ENCODE measurements around the gene AKAP3.

Gene AKAP3

DNA sequence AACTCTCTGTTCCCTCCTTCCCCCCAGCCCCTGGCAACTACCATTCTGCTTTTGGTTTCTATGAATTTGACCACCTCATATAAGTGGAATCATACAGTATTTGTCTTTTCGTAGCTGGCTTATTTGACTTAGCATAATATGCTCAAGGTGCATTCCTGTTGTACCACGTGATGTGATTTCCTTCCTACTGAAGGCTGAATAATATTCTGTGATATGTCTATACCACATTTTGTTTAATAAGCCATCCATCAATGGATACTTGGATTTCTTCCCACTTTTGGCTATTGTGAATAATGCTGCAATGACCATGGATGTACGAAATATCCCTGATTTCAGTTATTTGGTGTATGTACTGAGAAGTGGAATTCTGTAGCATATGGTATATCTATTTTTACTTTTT is 16.4 kb upstream of the AKAP3 start:
- Histone ChIP-seq H3K27me3 (replicated peaks; ENCODE audit: control insufficient read depth, insufficient read depth, low read length) (no peaks in the 10 kb centered on the region), H3K36me3 (ENCODE audit: control insufficient read depth, insufficient read depth, low read length) (peaks cover 26% of the 10 kb centered on the region), H3K4me3 (replicated peaks; ENCODE audit: low read depth, low read length) (no peak overlapping the region)
- DNase-seq (ENCODE audit: extremely low read depth, insufficient read length) = no peak
- TF ChIP-seq, protein P1, sequence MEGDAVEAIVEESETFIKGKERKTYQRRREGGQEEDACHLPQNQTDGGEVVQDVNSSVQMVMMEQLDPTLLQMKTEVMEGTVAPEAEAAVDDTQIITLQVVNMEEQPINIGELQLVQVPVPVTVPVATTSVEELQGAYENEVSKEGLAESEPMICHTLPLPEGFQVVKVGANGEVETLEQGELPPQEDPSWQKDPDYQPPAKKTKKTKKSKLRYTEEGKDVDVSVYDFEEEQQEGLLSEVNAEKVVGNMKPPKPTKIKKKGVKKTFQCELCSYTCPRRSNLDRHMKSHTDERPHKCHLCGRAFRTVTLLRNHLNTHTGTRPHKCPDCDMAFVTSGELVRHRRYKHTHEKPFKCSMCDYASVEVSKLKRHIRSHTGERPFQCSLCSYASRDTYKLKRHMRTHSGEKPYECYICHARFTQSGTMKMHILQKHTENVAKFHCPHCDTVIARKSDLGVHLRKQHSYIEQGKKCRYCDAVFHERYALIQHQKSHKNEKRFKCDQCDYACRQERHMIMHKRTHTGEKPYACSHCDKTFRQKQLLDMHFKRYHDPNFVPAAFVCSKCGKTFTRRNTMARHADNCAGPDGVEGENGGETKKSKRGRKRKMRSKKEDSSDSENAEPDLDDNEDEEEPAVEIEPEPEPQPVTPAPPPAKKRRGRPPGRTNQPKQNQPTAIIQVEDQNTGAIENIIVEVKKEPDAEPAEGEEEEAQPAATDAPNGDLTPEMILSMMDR (IDR thresholded peaks at IDR 0.05; ENCODE audit: insufficient read depth, low read length, poor library complexity, severe bottlenecking) = no peak

DNA sequence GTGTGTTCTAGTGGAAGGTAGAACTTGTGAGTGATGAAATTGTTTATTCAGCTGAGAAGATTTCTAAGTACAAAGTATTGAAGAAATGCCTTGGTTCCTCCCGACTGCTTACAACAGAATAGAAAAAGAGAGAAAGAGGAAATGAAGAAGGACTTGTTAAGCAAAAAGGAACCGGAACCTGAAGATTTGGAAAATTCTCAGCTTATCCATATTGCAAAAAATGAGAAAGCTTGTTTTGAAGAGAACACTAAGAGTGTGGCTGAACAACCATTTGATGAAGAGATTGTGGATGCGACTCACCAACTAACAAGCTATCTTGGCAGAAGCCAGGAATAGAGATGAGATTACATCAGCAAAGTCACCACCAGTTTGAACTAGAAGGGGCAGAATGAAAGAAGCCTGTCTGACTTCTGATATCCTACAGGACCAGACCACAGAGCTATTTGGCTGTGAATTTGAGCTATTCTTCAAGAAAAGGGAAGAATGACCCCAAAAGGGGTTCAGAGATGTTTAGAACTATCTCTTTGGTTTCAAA is 15.2 kb upstream of the AKAP3 start:
- no peak for DNase-seq (ENCODE audit: extremely low read depth, insufficient read length)
- TF ChIP-seq, protein P1 (IDR thresholded peaks at IDR 0.05; ENCODE audit: insufficient read depth, low read length, poor library complexity, severe bottlenecking) = no peak
- H3K4me3 ChIP-seq (replicated peaks; ENCODE audit: low read depth, low read length) = no peak overlapping the region
- no peaks in the 10 kb centered on the region for H3K27me3 ChIP-seq (replicated peaks; ENCODE audit: control insufficient read depth, insufficient read depth, low read length)
- peaks cover 28% of the 10 kb centered on the region for H3K36me3 ChIP-seq (ENCODE audit: control insufficient read depth, insufficient read depth, low read length)

DNA sequence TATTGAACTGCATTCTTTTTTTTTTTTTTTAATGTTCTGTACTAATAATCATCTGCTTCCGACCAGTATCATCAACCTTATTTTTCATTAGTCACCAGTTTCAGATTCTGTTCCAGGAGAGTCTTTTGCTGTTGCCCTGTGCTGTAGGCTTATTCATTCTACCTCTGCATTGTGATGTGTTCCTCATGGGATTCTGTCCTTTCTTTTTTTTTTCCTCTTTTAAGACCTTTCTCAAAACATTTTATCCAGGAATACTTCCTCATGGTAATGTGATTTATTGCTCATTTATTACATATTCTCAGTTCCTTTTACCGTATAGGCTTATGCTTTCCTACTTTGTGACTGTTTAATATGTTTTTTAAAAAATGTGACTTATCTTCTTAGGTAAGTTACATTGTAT is 4.8 kb upstream of the AKAP3 start:
- DNase-seq (ENCODE audit: extremely low read depth, insufficient read length) = no peak
- H3K4me3 ChIP-seq (replicated peaks; ENCODE audit: low read depth, low read length) = no peak overlapping the region
- H3K36me3 ChIP-seq (ENCODE audit: control insufficient read depth, insufficient read depth, low read length) = peaks cover 10% of the 10 kb centered on the region
- no peaks in the 10 kb centered on the region for H3K27me3 ChIP-seq (replicated peaks; ENCODE audit: control insufficient read depth, insufficient read depth, low read length)
- TF ChIP-seq, protein P1 (IDR thresholded peaks at IDR 0.05; ENCODE audit: insufficient read depth, low read length, poor library complexity, severe bottlenecking) = no peak

DNA sequence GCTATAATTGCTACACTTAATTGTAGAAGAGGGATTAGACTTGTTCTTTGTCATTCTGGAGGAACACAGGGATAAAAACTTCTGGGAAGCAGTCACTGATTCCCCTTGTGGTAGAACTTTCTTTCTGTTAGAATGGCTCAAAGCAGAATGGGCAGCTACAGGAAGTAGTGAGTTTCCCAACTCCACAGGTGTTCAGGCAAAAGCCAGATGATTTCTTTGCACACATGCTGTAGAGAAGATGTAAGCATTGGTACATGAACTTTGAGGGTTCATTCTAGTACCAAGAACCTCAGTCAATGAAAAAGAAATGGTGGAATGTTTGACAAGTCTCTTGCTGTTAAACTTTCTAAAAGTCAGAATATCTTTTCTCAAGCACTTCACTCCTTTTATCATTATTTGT is 4.4 kb upstream of the AKAP3 start:
- Histone ChIP-seq H3K4me3 (replicated peaks; ENCODE audit: low read depth, low read length) (no peak overlapping the region), H3K27me3 (replicated peaks; ENCODE audit: control insufficient read depth, insufficient read depth, low read length) (no peaks in the 10 kb centered on the region), H3K36me3 (ENCODE audit: control insufficient read depth, insufficient read depth, low read length) (peaks cover 10% of the 10 kb centered on the region)
- TF ChIP-seq, protein P1 (IDR thresholded peaks at IDR 0.05; ENCODE audit: insufficient read depth, low read length, poor library complexity, severe bottlenecking) = no peak
- no peak for DNase-seq (ENCODE audit: extremely low read depth, insufficient read length)

DNA sequence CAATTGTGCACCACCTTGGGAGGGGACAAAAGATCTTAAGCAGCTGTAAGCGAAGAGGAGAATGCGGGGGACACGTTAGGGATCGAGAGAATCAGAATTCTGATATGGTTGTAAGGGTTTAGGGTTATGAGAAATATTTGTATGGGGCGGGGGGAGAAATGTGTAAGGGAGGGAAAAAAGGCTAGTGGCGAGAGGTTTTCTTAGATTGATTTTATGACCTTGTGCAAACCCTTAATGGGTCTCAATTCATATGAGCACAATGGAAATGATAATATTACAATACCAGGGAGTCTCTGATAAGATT is 459 bp upstream of the AKAP3 start:
- no peak for DNase-seq (ENCODE audit: extremely low read depth, insufficient read length)
- Histone ChIP-seq H3K36me3 (ENCODE audit: control insufficient read depth, insufficient read depth, low read length) (peaks cover 2% of the 10 kb centered on the region), H3K27me3 (replicated peaks; ENCODE audit: control insufficient read depth, insufficient read depth, low read length) (no peaks in the 10 kb centered on the region), H3K4me3 (replicated peaks; ENCODE audit: low read depth, low read length) (peak overlapping the region; percentile 85)
- TF ChIP-seq, protein P1 (IDR thresholded peaks at IDR 0.05; ENCODE audit: insufficient read depth, low read length, poor library complexity, severe bottlenecking) = no peak

DNA sequence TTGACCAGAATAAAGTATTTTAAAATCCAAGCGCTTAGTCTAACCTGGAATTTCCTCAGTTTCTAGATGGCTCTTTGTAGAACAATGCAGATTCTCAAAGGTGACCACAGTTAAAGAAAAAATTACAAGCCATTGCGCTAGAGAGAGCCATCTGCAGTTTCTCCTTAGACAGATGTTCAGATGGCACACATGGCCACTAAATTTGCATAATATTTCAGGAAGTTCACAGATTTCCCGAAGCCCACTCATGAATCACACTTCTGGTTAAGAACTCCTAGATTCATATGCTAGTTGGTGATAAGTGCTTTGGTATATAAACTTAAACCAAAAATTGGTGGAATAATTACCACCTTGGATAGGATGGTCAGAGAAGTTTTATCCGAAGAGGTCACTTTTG is 749 bp downstream of the AKAP3 start:
- no peaks in the 10 kb centered on the region for H3K27me3 ChIP-seq (replicated peaks; ENCODE audit: control insufficient read depth, insufficient read depth, low read length)
- peak; percentile 15 for DNase-seq (ENCODE audit: extremely low read depth, insufficient read length)
- TF ChIP-seq, protein P1 (IDR thresholded peaks at IDR 0.05; ENCODE audit: insufficient read depth, low read length, poor library complexity, severe bottlenecking) = no peak
- no peaks in the 10 kb centered on the region for H3K36me3 ChIP-seq (ENCODE audit: control insufficient read depth, insufficient read depth, low read length)
- H3K4me3 ChIP-seq (replicated peaks; ENCODE audit: low read depth, low read length) = peak overlapping the region; percentile 85
